HepG2 (cell line): ENCODE measurements around the gene LST1. TPM values are rescaled to one million over a fixed set of nuclear protein-coding genes. Genes with fewer than 3 reads are reported as not detected.

Experiments
- ELF4 ChIP-seq: sonication (generic); formaldehyde crosslinking; IDR thresholded peaks from 2 replicates; pipeline ENCODE4 v1.5.0; 2020; ENCODE audit warnings: missing genetic modification reagents, mild to moderate bottlenecking, moderate library complexity, borderline replicate concordance
- GFI1 ChIP-seq: sonication (generic); formaldehyde crosslinking; IDR thresholded peaks from 2 replicates; pipeline ENCODE4 v1.5.0; 2020; ENCODE audit warnings: missing genetic modification reagents, mild to moderate bottlenecking, borderline replicate concordance
- HNRNPL ChIP-seq: fragments of 200-400 bp; formaldehyde crosslinking; IDR thresholded peaks from 2 replicates; pipeline ENCODE4 v1.6.1; 2017; ENCODE audit warnings: mild to moderate bottlenecking, low read depth, low read length
- KMT2A ChIP-seq: sonication (generic); formaldehyde crosslinking; IDR thresholded peaks from 2 replicates; pipeline ENCODE4 v1.4.0; 2020; ENCODE audit warnings: missing genetic modification reagents
- NR2F2 ChIP-seq: IDR thresholded peaks from 2 replicates; pipeline ENCODE4 v1.6.1; 2012; ENCODE audit warnings: low read depth, inconsistent platforms, borderline replicate concordance
- PLRG1 ChIP-seq: fragments of 450-650 bp; conservative IDR thresholded peaks from 2 replicates; pipeline ENCODE4 v1.6.1; 2016
- RBM39 ChIP-seq: fragments of 200-400 bp; formaldehyde crosslinking; IDR thresholded peaks from one replicate; pipeline ENCODE4 v1.6.1; 2018; ENCODE audit warnings: antibody characterized with exemption, mild to moderate bottlenecking, low read depth, low read length; ENCODE audit not compliant: poor library complexity, severe bottlenecking
- SPEN ChIP-seq: sonication (generic); formaldehyde crosslinking; IDR thresholded peaks from 2 replicates; pipeline ENCODE4 v1.5.1; 2020; ENCODE audit warnings: low read depth, mild to moderate bottlenecking, missing genetic modification reagents
- STAT6 ChIP-seq: sonication (generic); formaldehyde crosslinking; IDR thresholded peaks from 2 replicates; pipeline ENCODE4 v1.4.0; 2020; ENCODE audit warnings: missing genetic modification reagents, mild to moderate bottlenecking, borderline replicate concordance
- SUZ12 ChIP-seq: fragments of 150-350 bp; IDR thresholded peaks from 2 replicates; pipeline ENCODE4 v1.6.1; 2014; ENCODE audit warnings: low read depth, low read length
- ZNF609 ChIP-seq: sonication (generic); formaldehyde crosslinking; IDR thresholded peaks from 2 replicates; pipeline ENCODE4 v1.4.0; 2020; ENCODE audit warnings: mild to moderate bottlenecking, missing genetic modification reagents, borderline replicate concordance
- polyA plus RNA-seq, 8 experiments: library from polyadenylated mRNA; depleted of rRNA in 3 of 8; stranded (reverse) in 7 of 8; unstranded in 1 of 8; fragments of >200 nt; fragmentation: Illumina TruSeq in 4 of 8; extraction: Trizol in 4 of 8; gene quantifications; 2 replicates each; pipeline versions ENCODE4 v1.2.1 to v1.2.3, GENCODE V29; 2011 to 2016; ENCODE audit warnings: low read depth in 4 of 8, missing spikeins in 1 of 8, mixed read lengths in 1 of 8; ENCODE audit not compliant: insufficient read depth in 1 of 8
- total RNA-seq, 5 experiments: library from RNA; depleted of rRNA; stranded (reverse); fragments of >200 nt; fragmentation: Illumina TruSeq; extraction: Trizol; gene quantifications; 2 replicates each; pipeline ENCODE4 v1.2.3, GENCODE V29; 2016; ENCODE audit warnings: low read depth in 1 of 5
- TF ChIP-seq, protein P1 (sequence below): sonication (generic); formaldehyde crosslinking; IDR thresholded peaks from 2 replicates; pipeline ENCODE4 v1.4.0; 2020; ENCODE audit warnings: missing genetic modification reagents
- TF ChIP-seq, protein P2 (sequence below), 2 experiments: sonication (generic) in 1 of 2; formaldehyde crosslinking in 1 of 2; IDR thresholded peaks; 2 replicates each; pipeline versions ENCODE4 v1.4.0 to v1.6.1; 2016 to 2020; ENCODE audit warnings: borderline replicate concordance in 1 of 2, low read depth in 1 of 2, mild to moderate bottlenecking in 1 of 2, missing genetic modification reagents in 1 of 2

LST1 gene
- total and polyA plus RNA-seq, 2 of the 13 experiments (the other 11 are each of a cell fraction or from before 2014, with no cell fraction given): not detected

GRCh38 chr6:31620586-31621319 lies 34.7 kb downstream of the LST1 start, which contains the start of gene PRRC2A (continued):
- TF ChIP-seq STAT6 (CRISPR knock-in tag) (0 out of 2 replicates have a peak, but pooled peaks have one; percentile 44), ZNF609 (CRISPR knock-in tag) (no peak), SPEN (CRISPR knock-in tag) (peak; percentile 80; the same call in 1 of the 2 replicates), RBM39 (peak; percentile 44), PLRG1 (no peak), ELF4 (0 out of 2 replicates have a peak, but pooled peaks have one; percentile 50), KMT2A (CRISPR knock-in tag) (peak; percentile 88), GFI1 (CRISPR knock-in tag) (no peak; the same call in 1 of the 2 replicates), HNRNPL (peak; percentile 53; the same call in 1 of the 2 replicates), SUZ12 (no peak), NR2F2 (no peak; the same call in 1 of the 2 replicates)
- TF ChIP-seq, protein P1, sequence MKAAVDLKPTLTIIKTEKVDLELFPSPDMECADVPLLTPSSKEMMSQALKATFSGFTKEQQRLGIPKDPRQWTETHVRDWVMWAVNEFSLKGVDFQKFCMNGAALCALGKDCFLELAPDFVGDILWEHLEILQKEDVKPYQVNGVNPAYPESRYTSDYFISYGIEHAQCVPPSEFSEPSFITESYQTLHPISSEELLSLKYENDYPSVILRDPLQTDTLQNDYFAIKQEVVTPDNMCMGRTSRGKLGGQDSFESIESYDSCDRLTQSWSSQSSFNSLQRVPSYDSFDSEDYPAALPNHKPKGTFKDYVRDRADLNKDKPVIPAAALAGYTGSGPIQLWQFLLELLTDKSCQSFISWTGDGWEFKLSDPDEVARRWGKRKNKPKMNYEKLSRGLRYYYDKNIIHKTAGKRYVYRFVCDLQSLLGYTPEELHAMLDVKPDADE: no peak; the same call in 1 of the 2 replicates
- TF ChIP-seq, protein P2, sequence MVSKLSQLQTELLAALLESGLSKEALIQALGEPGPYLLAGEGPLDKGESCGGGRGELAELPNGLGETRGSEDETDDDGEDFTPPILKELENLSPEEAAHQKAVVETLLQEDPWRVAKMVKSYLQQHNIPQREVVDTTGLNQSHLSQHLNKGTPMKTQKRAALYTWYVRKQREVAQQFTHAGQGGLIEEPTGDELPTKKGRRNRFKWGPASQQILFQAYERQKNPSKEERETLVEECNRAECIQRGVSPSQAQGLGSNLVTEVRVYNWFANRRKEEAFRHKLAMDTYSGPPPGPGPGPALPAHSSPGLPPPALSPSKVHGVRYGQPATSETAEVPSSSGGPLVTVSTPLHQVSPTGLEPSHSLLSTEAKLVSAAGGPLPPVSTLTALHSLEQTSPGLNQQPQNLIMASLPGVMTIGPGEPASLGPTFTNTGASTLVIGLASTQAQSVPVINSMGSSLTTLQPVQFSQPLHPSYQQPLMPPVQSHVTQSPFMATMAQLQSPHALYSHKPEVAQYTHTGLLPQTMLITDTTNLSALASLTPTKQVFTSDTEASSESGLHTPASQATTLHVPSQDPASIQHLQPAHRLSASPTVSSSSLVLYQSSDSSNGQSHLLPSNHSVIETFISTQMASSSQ (IDR thresholded peaks at IDR 0.05; ENCODE audit: low read depth): no peak; the same call in 1 of the 2 replicates
- TF ChIP-seq, protein P2 (CRISPR knock-in tag; IDR thresholded peaks at IDR 0.05; ENCODE audit: borderline replicate concordance): no peak; the same call in 1 of the 2 replicates
